ENCODE results near the gene RAB26. TPM values are rescaled to one million over a fixed set of nuclear protein-coding genes. Genes with fewer than 3 reads are reported as not detected.
A peak's percentile ranks its signal among the peaks of the same experiment; 100 is the strongest.

Gene RAB26
- total RNA-seq, 1 donor from 2014 or later, result 0.26 TPM

GRCh38 chr16:2145843-2146242 lies 2.6 kb upstream of the RAB26 start:
- H3K4me3 ChIP-seq (ENCODE audit: low read depth, low read length), result no peak overlapping the region
- TF ChIP-seq, protein P1, sequence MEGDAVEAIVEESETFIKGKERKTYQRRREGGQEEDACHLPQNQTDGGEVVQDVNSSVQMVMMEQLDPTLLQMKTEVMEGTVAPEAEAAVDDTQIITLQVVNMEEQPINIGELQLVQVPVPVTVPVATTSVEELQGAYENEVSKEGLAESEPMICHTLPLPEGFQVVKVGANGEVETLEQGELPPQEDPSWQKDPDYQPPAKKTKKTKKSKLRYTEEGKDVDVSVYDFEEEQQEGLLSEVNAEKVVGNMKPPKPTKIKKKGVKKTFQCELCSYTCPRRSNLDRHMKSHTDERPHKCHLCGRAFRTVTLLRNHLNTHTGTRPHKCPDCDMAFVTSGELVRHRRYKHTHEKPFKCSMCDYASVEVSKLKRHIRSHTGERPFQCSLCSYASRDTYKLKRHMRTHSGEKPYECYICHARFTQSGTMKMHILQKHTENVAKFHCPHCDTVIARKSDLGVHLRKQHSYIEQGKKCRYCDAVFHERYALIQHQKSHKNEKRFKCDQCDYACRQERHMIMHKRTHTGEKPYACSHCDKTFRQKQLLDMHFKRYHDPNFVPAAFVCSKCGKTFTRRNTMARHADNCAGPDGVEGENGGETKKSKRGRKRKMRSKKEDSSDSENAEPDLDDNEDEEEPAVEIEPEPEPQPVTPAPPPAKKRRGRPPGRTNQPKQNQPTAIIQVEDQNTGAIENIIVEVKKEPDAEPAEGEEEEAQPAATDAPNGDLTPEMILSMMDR (IDR thresholded peaks at IDR 0.05; ENCODE audit: insufficient read depth, low read length, severe bottlenecking), result no peak
- FAIRE-seq (no peak), DNase-seq (ENCODE audit: low read depth) (no peak)
- no peaks in the 10 kb centered on the region for H3K36me3 ChIP-seq (ENCODE audit: control insufficient read depth, insufficient read depth, low read length)
- H3K27me3 ChIP-seq (ENCODE audit: control insufficient read depth, insufficient read depth, low read length), result no peaks in the 10 kb centered on the region

- H3K36me3 ChIP-seq (ENCODE audit: control insufficient read depth, insufficient read depth, low read length), result peaks cover 7% of the 10 kb centered on the region
- FAIRE-seq, result no peak
- TF ChIP-seq, protein P1 (IDR thresholded peaks at IDR 0.05; ENCODE audit: insufficient read depth, low read length, severe bottlenecking), result no peak
- DNase-seq (ENCODE audit: low read depth), result no peak
- no peak overlapping the region for H3K4me3 ChIP-seq (ENCODE audit: low read depth, low read length)
- H3K27me3 ChIP-seq (ENCODE audit: control insufficient read depth, insufficient read depth, low read length), result no peaks in the 10 kb centered on the region
Measured at GRCh38 chr16:2147378-2147777, 1.0 kb upstream of the RAB26 start.

GRCh38 chr16:2148714-2149629 lies 547 bp downstream of the RAB26 start:
- Histone ChIP-seq H3K27me3 (ENCODE audit: control insufficient read depth, insufficient read depth, low read length) (no peaks in the 10 kb centered on the region), H3K36me3 (ENCODE audit: control insufficient read depth, insufficient read depth, low read length) (peaks cover 19% of the 10 kb centered on the region), H3K4me3 (ENCODE audit: low read depth, low read length) (peak overlapping the region; percentile 25)
- TF ChIP-seq, protein P1 (IDR thresholded peaks at IDR 0.05; ENCODE audit: insufficient read depth, low read length, severe bottlenecking), result no peak
- no peak for FAIRE-seq
- peak; percentile 4 for DNase-seq (ENCODE audit: low read depth)

DNA sequence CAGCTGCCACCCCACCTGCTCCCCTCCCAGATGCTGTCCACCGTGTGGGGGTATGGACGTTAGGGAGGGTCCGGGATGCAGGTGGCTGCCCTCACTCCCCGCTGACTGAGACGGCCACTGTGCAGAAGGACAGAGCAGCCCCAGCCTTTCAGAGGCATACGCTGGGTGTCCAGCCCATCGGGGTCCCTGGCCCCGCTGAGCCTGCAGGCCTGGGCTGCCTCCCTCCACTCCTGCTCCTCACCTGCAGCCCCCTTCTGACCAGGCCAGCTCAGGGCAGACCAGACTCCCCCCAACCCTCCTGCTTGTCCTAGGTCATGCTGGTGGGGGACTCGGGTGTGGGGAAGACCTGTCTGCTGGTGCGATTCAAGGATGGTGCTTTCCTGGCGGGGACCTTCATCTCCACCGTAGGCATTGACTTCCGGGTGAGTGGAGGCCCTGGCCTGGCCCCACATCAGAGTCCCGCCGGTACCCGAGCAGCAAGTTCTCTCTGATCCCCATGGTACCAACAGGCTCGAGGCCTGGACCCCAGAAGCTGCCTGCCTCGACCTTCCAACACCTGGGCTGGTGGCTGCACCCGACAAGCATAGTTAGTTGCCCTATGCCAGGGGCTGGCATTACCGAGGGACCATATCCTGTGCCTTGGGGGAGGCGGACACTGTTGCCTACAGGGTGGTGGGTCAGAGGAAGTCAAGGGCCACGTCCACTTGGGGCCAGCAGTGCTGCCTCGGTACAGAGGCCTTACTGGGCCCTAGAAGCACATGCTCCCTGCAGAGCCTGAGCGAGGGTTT lies 1.4 kb downstream of the RAB26 start:
- Histone ChIP-seq H3K36me3 (ENCODE audit: control insufficient read depth, insufficient read depth, low read length) (peaks cover 24% of the 10 kb centered on the region), H3K4me3 (ENCODE audit: low read depth, low read length) (no peak overlapping the region), H3K27me3 (ENCODE audit: control insufficient read depth, insufficient read depth, low read length) (no peaks in the 10 kb centered on the region)
- TF ChIP-seq, protein P1 (IDR thresholded peaks at IDR 0.05; ENCODE audit: insufficient read depth, low read length, severe bottlenecking), result no peak
- peak; percentile 7 for DNase-seq (ENCODE audit: low read depth)
- no peak for FAIRE-seq

DNA sequence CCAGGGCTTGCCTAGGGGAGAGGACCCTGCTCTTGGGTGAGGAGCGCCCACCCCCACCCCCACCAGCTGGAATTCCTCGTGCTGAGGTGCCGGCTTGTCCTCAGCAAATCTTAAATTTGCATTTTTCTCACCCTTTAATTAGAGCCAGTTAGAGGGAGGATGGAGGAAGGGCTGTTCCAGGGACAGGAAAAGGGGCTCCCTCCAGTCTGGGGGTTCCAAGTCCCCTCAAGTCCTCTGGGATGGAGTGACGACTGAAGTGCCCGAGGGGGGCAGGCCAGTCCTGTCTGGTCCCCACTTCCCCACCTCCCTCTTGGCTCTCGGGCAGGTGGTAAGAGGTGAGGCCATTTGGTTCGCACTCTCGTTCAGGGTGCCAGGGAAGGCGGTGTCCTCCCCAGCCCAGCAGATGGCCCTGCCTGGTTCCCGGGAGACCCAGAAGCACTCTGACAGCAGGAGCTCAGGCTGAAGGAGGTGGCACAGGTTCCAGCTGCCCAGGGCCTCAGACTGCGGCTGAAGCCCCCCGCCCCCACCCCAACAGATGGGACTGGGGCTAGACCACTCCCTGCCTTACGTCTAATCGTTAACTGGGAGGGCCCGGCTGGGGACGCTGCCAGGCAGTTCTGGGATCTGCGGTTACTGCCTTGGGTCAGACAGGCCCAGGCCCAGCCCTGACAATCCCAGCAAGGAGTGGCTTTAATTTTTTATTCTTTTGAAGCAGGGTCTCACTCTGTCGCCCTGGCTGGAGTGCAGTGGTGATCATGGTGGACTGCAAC lies 2.2 kb downstream of the RAB26 start:
- TF ChIP-seq, protein P1 (IDR thresholded peaks at IDR 0.05; ENCODE audit: insufficient read depth, low read length, severe bottlenecking), result peak; percentile 16
- Histone ChIP-seq H3K4me3 (ENCODE audit: low read depth, low read length) (no peak overlapping the region), H3K27me3 (ENCODE audit: control insufficient read depth, insufficient read depth, low read length) (no peaks in the 10 kb centered on the region), H3K36me3 (ENCODE audit: control insufficient read depth, insufficient read depth, low read length) (peaks cover 26% of the 10 kb centered on the region)
- FAIRE-seq, result no peak
- peak; percentile 38 for DNase-seq (ENCODE audit: low read depth)
